ENCODE results near the gene NOC2L. TPM values are rescaled to one million over a fixed set of nuclear protein-coding genes. Genes with fewer than 3 reads are reported as not detected.

NOC2L gene
- total RNA-seq, 2 experiments from 2014 or later, result 50.2 to 52.0 TPM

- H3K27me3 Mint-ChIP-seq, result peaks cover 58% of the 10 kb centered on the region
- no peaks in the 10 kb centered on the region for H3K36me3 ChIP-seq (ENCODE audit: insufficient read depth, low read length)
- peaks cover 0 to 15% of the 10 kb centered on the region in 2 experiments for H3K9me3 ChIP-seq (ENCODE audit: control insufficient read depth in 1 of 2, insufficient read depth in 1 of 2, low read length in 2 of 2)
- H3K27ac ChIP-seq (ENCODE audit: low read depth in 1 of 2, low read length in 2 of 2), result no peak overlapping the region
- ChIA-PET POLR2A (no interaction called here), CTCF (no interaction called here)
- H3K9me3 Mint-ChIP-seq, result no peaks in the 10 kb centered on the region
- intact Hi-C loops (cut with DNase I, micrococcal nuclease), result loop anchor here in 1 of 2 experiments (5.0 to 10.0 kb wide), 2 partner anchors 49 to 156 kb away; partner anchors contain the start of gene NOC2L
- DNase-seq (no peak), ATAC-seq (ENCODE audit: poor library complexity) (no peak)
- H3K36me3 Mint-ChIP-seq (ENCODE audit: low read depth), result no peaks in the 10 kb centered on the region
- peaks cover 18% of the 10 kb centered on the region for H3K4me1 ChIP-seq (ENCODE audit: insufficient read depth, low read length)
- TF ChIP-seq, protein P1, sequence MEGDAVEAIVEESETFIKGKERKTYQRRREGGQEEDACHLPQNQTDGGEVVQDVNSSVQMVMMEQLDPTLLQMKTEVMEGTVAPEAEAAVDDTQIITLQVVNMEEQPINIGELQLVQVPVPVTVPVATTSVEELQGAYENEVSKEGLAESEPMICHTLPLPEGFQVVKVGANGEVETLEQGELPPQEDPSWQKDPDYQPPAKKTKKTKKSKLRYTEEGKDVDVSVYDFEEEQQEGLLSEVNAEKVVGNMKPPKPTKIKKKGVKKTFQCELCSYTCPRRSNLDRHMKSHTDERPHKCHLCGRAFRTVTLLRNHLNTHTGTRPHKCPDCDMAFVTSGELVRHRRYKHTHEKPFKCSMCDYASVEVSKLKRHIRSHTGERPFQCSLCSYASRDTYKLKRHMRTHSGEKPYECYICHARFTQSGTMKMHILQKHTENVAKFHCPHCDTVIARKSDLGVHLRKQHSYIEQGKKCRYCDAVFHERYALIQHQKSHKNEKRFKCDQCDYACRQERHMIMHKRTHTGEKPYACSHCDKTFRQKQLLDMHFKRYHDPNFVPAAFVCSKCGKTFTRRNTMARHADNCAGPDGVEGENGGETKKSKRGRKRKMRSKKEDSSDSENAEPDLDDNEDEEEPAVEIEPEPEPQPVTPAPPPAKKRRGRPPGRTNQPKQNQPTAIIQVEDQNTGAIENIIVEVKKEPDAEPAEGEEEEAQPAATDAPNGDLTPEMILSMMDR (IDR thresholded peaks at IDR 0.05), result no peak
- H3K27me3 ChIP-seq (ENCODE audit: control insufficient read depth in 1 of 2, insufficient read depth in 2 of 2, low read length in 2 of 2), result peaks cover 27 to 48% of the 10 kb centered on the region in 2 experiments
- H3K4me3 Mint-ChIP-seq, result no peak overlapping the region
- H3K27ac Mint-ChIP-seq, result no peak overlapping the region
- H3K4me1 Mint-ChIP-seq (ENCODE audit: low read depth), result peaks cover 14% of the 10 kb centered on the region
- no peak overlapping the region for H3K4me3 ChIP-seq (ENCODE audit: low read length)
Observed at GRCh38 chr1:908661-909060, 50.4 kb downstream of the NOC2L start.

- H3K27me3 ChIP-seq (ENCODE audit: control insufficient read depth in 1 of 2, insufficient read depth in 2 of 2, low read length in 2 of 2), result peaks cover 27 to 48% of the 10 kb centered on the region in 2 experiments
- no peak overlapping the region for H3K27ac ChIP-seq (ENCODE audit: low read depth in 1 of 2, low read length in 2 of 2)
- H3K36me3 ChIP-seq (ENCODE audit: insufficient read depth, low read length), result no peaks in the 10 kb centered on the region
- H3K9me3 Mint-ChIP-seq, result no peaks in the 10 kb centered on the region
- DNase-seq (peak in 3 of 14 experiments; percentile 3 to 21 (median 20)), ATAC-seq (ENCODE audit: poor library complexity) (no peak)
- H3K4me1 ChIP-seq (ENCODE audit: insufficient read depth, low read length), result peaks cover 24% of the 10 kb centered on the region
- POLR2A ChIA-PET, result no interaction called here
- H3K4me1 Mint-ChIP-seq (ENCODE audit: low read depth), result peaks cover 19% of the 10 kb centered on the region
- TF ChIP-seq, protein P1 (IDR thresholded peaks at IDR 0.05), result no peak
- CTCF ChIA-PET, result no interaction called here
- H3K27me3 Mint-ChIP-seq, result peaks cover 56% of the 10 kb centered on the region
- intact Hi-C loops (cut with DNase I, micrococcal nuclease), result loop anchor here in 1 of 2 experiments (5.0 to 10.0 kb wide), 2 partner anchors 49 to 157 kb away; partner anchors contain the start of gene NOC2L
- H3K4me3 Mint-ChIP-seq, result no peak overlapping the region
- H3K27ac Mint-ChIP-seq, result no peak overlapping the region
- H3K9me3 ChIP-seq (ENCODE audit: control insufficient read depth in 1 of 2, insufficient read depth in 1 of 2, low read length in 2 of 2), result peaks cover 0 to 15% of the 10 kb centered on the region in 2 experiments
- H3K4me3 ChIP-seq (ENCODE audit: low read length), result no peak overlapping the region
- H3K36me3 Mint-ChIP-seq (ENCODE audit: low read depth), result no peaks in the 10 kb centered on the region
Observed at GRCh38 chr1:907611-908451, 51.2 kb downstream of the NOC2L start.

DNA sequence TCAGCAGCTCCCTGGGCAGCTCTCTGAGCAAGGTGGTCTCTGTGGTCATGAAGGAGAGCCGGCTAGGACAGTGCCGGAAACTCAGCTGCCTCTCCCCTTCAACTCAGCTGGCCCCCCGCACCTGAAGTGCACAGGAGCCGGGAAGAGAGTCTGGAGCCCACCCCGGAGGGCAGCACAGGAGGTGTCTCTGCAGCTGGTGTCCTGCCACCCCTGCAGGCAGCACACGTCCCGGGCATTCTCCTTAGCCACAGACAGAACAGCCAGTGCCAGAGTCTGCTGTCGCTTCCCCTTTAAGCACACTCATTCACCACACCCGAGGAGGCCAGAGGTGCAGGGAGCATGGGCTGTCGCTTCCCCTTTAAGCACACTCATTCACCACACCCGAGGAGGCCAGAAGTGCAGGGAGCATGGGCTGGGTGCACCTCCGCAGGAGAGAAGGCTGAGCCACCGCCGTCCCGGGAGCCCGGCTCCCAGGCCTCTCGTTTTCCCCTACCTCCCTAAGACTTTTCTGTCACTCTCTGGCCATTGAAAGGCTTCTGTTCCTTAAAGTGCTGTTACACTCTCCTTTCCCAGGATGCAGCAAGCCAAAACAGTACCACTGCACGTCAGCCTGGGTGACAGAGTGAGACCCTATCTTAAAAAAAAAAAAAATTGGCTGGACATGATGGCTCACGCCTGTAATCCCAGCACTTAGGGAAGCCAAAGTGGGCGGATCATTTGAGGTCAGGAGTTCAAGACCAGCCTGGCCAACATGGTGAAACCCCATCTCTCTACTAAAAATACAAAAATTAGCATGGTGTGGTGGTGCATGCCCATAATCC is 52.2 kb downstream of the NOC2L start:
- H3K27ac Mint-ChIP-seq, result no peak overlapping the region
- TF ChIP-seq, protein P1 (IDR thresholded peaks at IDR 0.05), result no peak

More for the DNA sequence above, 52.2 kb downstream of the NOC2L start:
- Mint-ChIP-seq H3K36me3 (ENCODE audit: low read depth) (no peaks in the 10 kb centered on the region), H3K4me1 (ENCODE audit: low read depth) (peaks cover 15% of the 10 kb centered on the region), H3K4me3 (peak overlapping the region; percentile 25), H3K9me3 (no peaks in the 10 kb centered on the region), H3K27me3 (peaks cover 52% of the 10 kb centered on the region)
- ATAC-seq (ENCODE audit: poor library complexity) (no peak), DNase-seq (peak in 4 of 14 experiments; percentile 21 to 70 (median 34))
- H3K36me3 ChIP-seq (ENCODE audit: insufficient read depth, low read length), result no peaks in the 10 kb centered on the region
- CTCF ChIA-PET, result no interaction called here
- peaks cover 24% of the 10 kb centered on the region for H3K4me1 ChIP-seq (ENCODE audit: insufficient read depth, low read length)
- H3K27ac ChIP-seq (ENCODE audit: low read depth in 1 of 2, low read length in 2 of 2), result no peak overlapping the region
- intact Hi-C loops (cut with DNase I, micrococcal nuclease), result loop anchor here in 1 of 2 experiments (5.0 to 10.0 kb wide), 2 partner anchors 50 to 158 kb away; partner anchors contain the start of gene NOC2L
- POLR2A ChIA-PET, result no interaction called here
- H3K27me3 ChIP-seq (ENCODE audit: control insufficient read depth in 1 of 2, insufficient read depth in 2 of 2, low read length in 2 of 2), result peaks cover 27 to 44% of the 10 kb centered on the region in 2 experiments
- H3K4me3 ChIP-seq (ENCODE audit: low read length), result no peak overlapping the region
- peaks cover 0 to 15% of the 10 kb centered on the region in 2 experiments for H3K9me3 ChIP-seq (ENCODE audit: control insufficient read depth in 1 of 2, insufficient read depth in 1 of 2, low read length in 2 of 2)
